Neural cell (in vitro differentiated cells): Measurements from ENCODE around the gene KIF5C. TPM values are rescaled to one million over a fixed set of nuclear protein-coding genes. Genes with fewer than 3 reads are reported as not detected.
A peak's percentile ranks its signal among the peaks of the same experiment; 100 is the strongest.

Experiments used
- H2AFZ ChIP-seq: fragments of 200-600, 300-800 bp; sonication (generic), shearing (Covaris generic); 2 replicates; pipeline ENCODE4 v1.6.0; 2014; ENCODE audit warnings: low read depth, mild to moderate bottlenecking, antibody characterized with exemption, low read length, moderate library complexity
- H3F3A ChIP-seq: fragments of 200-600 bp; shearing (Covaris generic); 2 replicates; pipeline ENCODE4 v1.6.1; 2016; ENCODE audit warnings: mild to moderate bottlenecking, moderate library complexity, mixed read lengths, antibody characterized with exemption, low read length; ENCODE audit not compliant: insufficient read depth, poor library complexity, severe bottlenecking
- H3K27ac ChIP-seq: fragments of 200-600, 300-800 bp; sonication (generic), shearing (Covaris generic); 2 replicates; pipeline ENCODE4 v1.5.1; 2014; ENCODE audit warnings: mild to moderate bottlenecking, low read length, moderate library complexity
- H3K27me3 ChIP-seq: fragments of 300-800, 200-600 bp; sonication (generic), shearing (Covaris generic); 2 replicates; pipeline ENCODE4 v1.6.0; 2014; ENCODE audit warnings: mild to moderate bottlenecking, low read depth, low read length, moderate library complexity; ENCODE audit not compliant: insufficient read depth
- H3K36me3 ChIP-seq: fragments of 300-800, 200-600 bp; sonication (generic), shearing (Covaris generic); 2 replicates; pipeline ENCODE4 v1.5.1; 2014; ENCODE audit warnings: mild to moderate bottlenecking, antibody characterized with exemption, low read length, moderate library complexity; ENCODE audit not compliant: insufficient read depth
- H3K4me2 ChIP-seq: fragments of 300-800, 200-600 bp; sonication (generic), shearing (Covaris generic); 2 replicates; pipeline ENCODE4 v1.6.0; 2014; ENCODE audit warnings: mild to moderate bottlenecking, low read length
- H3K4me3 ChIP-seq: fragments of 300-800, 200-600 bp; sonication (generic), shearing (Covaris generic); 2 replicates; pipeline ENCODE4 v1.5.1; 2014; ENCODE audit warnings: mild to moderate bottlenecking, low read length, moderate library complexity
- H3K79me2 ChIP-seq: fragments of 200-600 bp; shearing (Covaris generic); replicated peaks from 2 replicates; pipeline ENCODE4 v1.6.0; 2014; ENCODE audit warnings: mild to moderate bottlenecking, low read length, moderate library complexity; ENCODE audit not compliant: insufficient read depth
- H3K9ac ChIP-seq: fragments of 300-800, 200-600 bp; sonication (generic), shearing (Covaris generic); 2 replicates; pipeline ENCODE4 v1.6.1; 2016; ENCODE audit warnings: mild to moderate bottlenecking, low read length, mixed read lengths
- H3K9me2 ChIP-seq: fragments of 200-600 bp; shearing (Covaris generic); 2 replicates; pipeline ENCODE4 v1.6.1; 2016; ENCODE audit warnings: mild to moderate bottlenecking, low read length, mixed read lengths; ENCODE audit not compliant: insufficient read depth
- H3K9me3 ChIP-seq: fragments of 200-600, 300-800 bp; sonication (generic), shearing (Covaris generic); 2 replicates; pipeline ENCODE4 v1.6.1; 2016; ENCODE audit warnings: mild to moderate bottlenecking, mixed run types, low read length, moderate library complexity, mixed read lengths
- H4K20me1 ChIP-seq: fragments of 200-600 bp; shearing (Covaris generic); 2 replicates; pipeline ENCODE4 v1.6.1; 2016; ENCODE audit warnings: mild to moderate bottlenecking, mixed run types; ENCODE audit not compliant: insufficient read depth
- CTCF ChIP-seq: fragments of 450-650 bp; IDR thresholded peaks from 2 replicates; pipeline ENCODE4 v1.5.1; 2014; ENCODE audit warnings: antibody characterized with exemption, mild to moderate bottlenecking, moderate library complexity; ENCODE audit not compliant: poor library complexity, severe bottlenecking
- EP300 ChIP-seq: fragments of 450-650 bp; conservative IDR thresholded peaks from 2 replicates; pipeline ENCODE4 v1.6.1; 2014; ENCODE audit warnings: antibody characterized with exemption, mild to moderate bottlenecking, moderate library complexity; ENCODE audit not compliant: poor library complexity, severe bottlenecking
- EZH2 ChIP-seq: fragments of 200-600, 300-800 bp; shearing (Covaris generic), sonication (generic); IDR thresholded peaks from 2 replicates; pipeline ENCODE4 v1.6.1; 2014; ENCODE audit warnings: antibody characterized with exemption, low read length, borderline replicate concordance, mild to moderate bottlenecking; ENCODE audit not compliant: insufficient read depth, poor library complexity, severe bottlenecking
- MXI1 ChIP-seq: fragments of 450-650 bp; conservative IDR thresholded peaks from 2 replicates; pipeline ENCODE4 v1.6.1; 2014; ENCODE audit warnings: antibody characterized with exemption, mild to moderate bottlenecking; ENCODE audit not compliant: poor library complexity, severe bottlenecking
- POLR2AphosphoS5 ChIP-seq: IDR thresholded peaks from 2 replicates; pipeline ENCODE4 v1.6.1; 2012
- RAD21 ChIP-seq: fragments of 450-650 bp; conservative IDR thresholded peaks from 2 replicates; pipeline ENCODE4 v1.6.1; 2014; ENCODE audit warnings: antibody characterized with exemption, mild to moderate bottlenecking, moderate library complexity
- REST ChIP-seq: IDR thresholded peaks from 2 replicates; pipeline ENCODE4 v1.6.1; 2012; ENCODE audit warnings: borderline replicate concordance
- SMC3 ChIP-seq: fragments of 450-650 bp; conservative IDR thresholded peaks from 2 replicates; pipeline ENCODE4 v1.6.1; 2014; ENCODE audit warnings: antibody characterized with exemption, mild to moderate bottlenecking, moderate library complexity; ENCODE audit not compliant: poor library complexity
- TAF1 ChIP-seq: IDR thresholded peaks from 2 replicates; pipeline ENCODE4 v1.6.1; 2012; ENCODE audit warnings: low read depth
- polyA plus RNA-seq: library from polyadenylated mRNA; depleted of rRNA; stranded (reverse); fragments of >200 nt; gene quantifications from 2 replicates; pipeline ENCODE4 v1.2.3, GENCODE V29; 2014

The KIF5C gene
- polyA plus RNA-seq, 1 donor from 2014 or later, result 527 TPM

GRCh38 chr2:149023091-149023490 is 148.1 kb downstream of the KIF5C start:
- H3K27ac ChIP-seq, result no peak overlapping the region
- no peak overlapping the region for H2AFZ ChIP-seq
- no peaks in the 10 kb centered on the region for H3F3A ChIP-seq
- no peak overlapping the region for H3K4me3 ChIP-seq
- no peak overlapping the region for H3K4me2 ChIP-seq
- H3K9me3 ChIP-seq, result no peaks in the 10 kb centered on the region
- peaks cover 3% of the 10 kb centered on the region for H4K20me1 ChIP-seq
- no peaks in the 10 kb centered on the region for H3K79me2 ChIP-seq
- no peaks in the 10 kb centered on the region for H3K27me3 ChIP-seq
- peaks cover 7% of the 10 kb centered on the region for H3K36me3 ChIP-seq
- no peaks in the 10 kb centered on the region for H3K9me2 ChIP-seq
- TF ChIP-seq EP300 (no peak), TAF1 (no peak), RAD21 (no peak), POLR2AphosphoS5 (no peak)
- H3K9ac ChIP-seq, result no peak overlapping the region

GRCh38 chr2:149027590-149028250 is 152.7 kb downstream of the KIF5C start:
- Histone ChIP-seq H4K20me1 (no peaks in the 10 kb centered on the region), H3K9ac (no peak overlapping the region), H3F3A (no peaks in the 10 kb centered on the region), H3K36me3 (peaks cover 4% of the 10 kb centered on the region), H3K9me2 (no peaks in the 10 kb centered on the region), H3K9me3 (no peaks in the 10 kb centered on the region), H3K79me2 (no peaks in the 10 kb centered on the region), H3K27ac (no peak overlapping the region), H3K27me3 (no peaks in the 10 kb centered on the region), H2AFZ (no peak overlapping the region), H3K4me2 (no peak overlapping the region), H3K4me3 (no peak overlapping the region)
- TF ChIP-seq MXI1, result no peak
- TF ChIP-seq CTCF, result no peak
- TF ChIP-seq REST, result no peak
- TF ChIP-seq TAF1, result no peak
- no peak for TF ChIP-seq SMC3
- TF ChIP-seq EZH2, result no peak
- peak; percentile 9 for TF ChIP-seq POLR2AphosphoS5
- no peak for TF ChIP-seq RAD21
